ENCODE data around the gene INVS.
"Not testable (repeated sequence)": the region's sequence is repeated elsewhere in the genome, so short reads cannot be mapped to it uniquely, and the experiment has no call there.

The INVS gene

GRCh38 chr9:100084734-100085133, 14.3 kb upstream of the INVS start:
- DNase-seq = no peak

- no peak for DNase-seq
Observed at GRCh38 chr9:100086097-100086635, 12.9 kb upstream of the INVS start.

GRCh38 chr9:100087218-100087617, 11.8 kb upstream of the INVS start:
- no peak for DNase-seq

GRCh38 chr9:100088202-100088601, 10.8 kb upstream of the INVS start:
- DNase-seq = no peak

- no peak for DNase-seq
Observed at GRCh38 chr9:100090880-100091279, 8.2 kb upstream of the INVS start.

- DNase-seq = no peak
Observed at GRCh38 chr9:100091650-100092049, 7.4 kb upstream of the INVS start.

- no peak for DNase-seq
Observed at GRCh38 chr9:100092066-100092465, 7.0 kb upstream of the INVS start.

GRCh38 chr9:100094411-100094810, 4.6 kb upstream of the INVS start:
- not testable (repeated sequence) for DNase-seq

GRCh38 chr9:100096378-100096916, 2.6 kb upstream of the INVS start:
- DNase-seq = no peak

GRCh38 chr9:100098046-100098886, 777 bp upstream of the INVS start:
- no peak for DNase-seq

- DNase-seq = no peak
Observed at GRCh38 chr9:100099722-100100042, 639 bp downstream of the INVS start.

- no peak for DNase-seq
Observed at GRCh38 chr9:100100146-100100667, 1.2 kb downstream of the INVS start.

GRCh38 chr9:100101608-100102007, 2.6 kb downstream of the INVS start:
- no peak for DNase-seq

- no peak for DNase-seq
Observed at GRCh38 chr9:100104314-100104713, 5.3 kb downstream of the INVS start.

- DNase-seq = no peak
Observed at GRCh38 chr9:100105861-100106260, 6.8 kb downstream of the INVS start.

GRCh38 chr9:100106616-100107015, 7.6 kb downstream of the INVS start:
- DNase-seq = no peak

GRCh38 chr9:100108559-100108958, 9.5 kb downstream of the INVS start:
- DNase-seq = no peak

- DNase-seq = no peak
Observed at GRCh38 chr9:100111235-100111634, 12.2 kb downstream of the INVS start.

GRCh38 chr9:100112677-100113336, 13.8 kb downstream of the INVS start:
- no peak for DNase-seq

GRCh38 chr9:100117316-100117715, 18.3 kb downstream of the INVS start:
- no peak for DNase-seq

GRCh38 chr9:100120286-100120685, 21.2 kb downstream of the INVS start:
- DNase-seq = no peak

- DNase-seq = no peak
Observed at GRCh38 chr9:100125236-100125635, 26.2 kb downstream of the INVS start.

GRCh38 chr9:100125910-100126309, 26.9 kb downstream of the INVS start:
- DNase-seq = no peak

GRCh38 chr9:100126423-100126822, 27.4 kb downstream of the INVS start:
- no peak for DNase-seq

Data from cortex of kidney (tissue), 1 donor.